ENCODE measurements around the gene NUP210.
"Not testable (repeated sequence)": the region's sequence is repeated elsewhere in the genome, so short reads cannot be mapped to it uniquely, and the experiment has no call there.

NUP210 gene

DNA sequence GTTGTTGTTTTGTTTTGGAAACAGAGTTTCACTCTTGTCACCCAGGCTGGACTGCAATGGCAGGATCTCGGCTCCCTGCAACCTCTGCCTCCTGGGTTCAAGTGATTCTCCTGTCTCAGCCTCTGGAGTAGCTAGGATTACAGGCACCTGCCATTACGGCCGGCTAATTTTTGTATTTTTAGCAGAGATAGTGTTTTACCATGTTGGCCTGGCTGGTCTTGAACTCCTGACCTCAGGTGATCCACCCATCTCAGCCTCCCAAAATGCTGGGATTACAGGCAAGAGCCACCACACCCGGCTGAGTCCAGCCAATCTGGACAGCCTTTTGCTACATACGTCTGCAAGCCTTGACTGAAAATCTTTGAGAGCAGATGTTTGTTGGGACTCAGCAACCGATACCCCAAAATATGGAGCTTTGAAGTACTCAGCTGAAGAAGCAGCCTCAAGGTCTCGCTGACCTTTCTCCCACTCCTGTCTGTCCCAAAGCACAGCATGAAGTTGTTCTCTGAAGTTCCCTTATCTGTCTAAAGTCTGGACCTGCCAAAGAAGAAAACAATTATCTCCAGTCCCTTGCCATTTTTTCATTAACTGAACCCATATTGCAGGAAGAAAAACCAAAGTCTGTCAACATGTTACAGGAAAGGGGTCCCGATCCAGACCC lies 9.6 kb upstream of the NUP210 start:
- no peak for DNase-seq (ENCODE audit: low read depth in 2 of 2)

DNA sequence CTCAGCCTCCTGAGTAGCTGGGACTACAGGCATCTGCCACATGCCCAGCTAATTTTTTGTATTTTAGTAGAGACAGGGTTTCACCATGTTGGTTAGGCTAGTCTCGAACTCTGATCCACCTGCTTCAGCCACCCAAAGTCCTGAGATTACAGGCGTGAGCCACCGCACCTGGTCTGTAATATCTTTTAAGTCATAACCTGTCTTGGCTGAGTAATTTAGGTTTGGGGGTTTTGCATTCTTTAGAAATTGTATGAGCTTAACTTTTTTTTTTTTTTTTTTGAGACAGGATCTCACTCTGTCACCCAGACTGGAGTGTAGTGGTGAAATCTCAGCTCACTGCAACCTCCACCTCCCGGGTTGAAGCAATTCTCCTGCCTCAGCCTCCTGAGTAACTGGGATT lies 8.6 kb upstream of the NUP210 start:
- not testable (repeated sequence) for DNase-seq (ENCODE audit: low read depth in 2 of 2)

DNA sequence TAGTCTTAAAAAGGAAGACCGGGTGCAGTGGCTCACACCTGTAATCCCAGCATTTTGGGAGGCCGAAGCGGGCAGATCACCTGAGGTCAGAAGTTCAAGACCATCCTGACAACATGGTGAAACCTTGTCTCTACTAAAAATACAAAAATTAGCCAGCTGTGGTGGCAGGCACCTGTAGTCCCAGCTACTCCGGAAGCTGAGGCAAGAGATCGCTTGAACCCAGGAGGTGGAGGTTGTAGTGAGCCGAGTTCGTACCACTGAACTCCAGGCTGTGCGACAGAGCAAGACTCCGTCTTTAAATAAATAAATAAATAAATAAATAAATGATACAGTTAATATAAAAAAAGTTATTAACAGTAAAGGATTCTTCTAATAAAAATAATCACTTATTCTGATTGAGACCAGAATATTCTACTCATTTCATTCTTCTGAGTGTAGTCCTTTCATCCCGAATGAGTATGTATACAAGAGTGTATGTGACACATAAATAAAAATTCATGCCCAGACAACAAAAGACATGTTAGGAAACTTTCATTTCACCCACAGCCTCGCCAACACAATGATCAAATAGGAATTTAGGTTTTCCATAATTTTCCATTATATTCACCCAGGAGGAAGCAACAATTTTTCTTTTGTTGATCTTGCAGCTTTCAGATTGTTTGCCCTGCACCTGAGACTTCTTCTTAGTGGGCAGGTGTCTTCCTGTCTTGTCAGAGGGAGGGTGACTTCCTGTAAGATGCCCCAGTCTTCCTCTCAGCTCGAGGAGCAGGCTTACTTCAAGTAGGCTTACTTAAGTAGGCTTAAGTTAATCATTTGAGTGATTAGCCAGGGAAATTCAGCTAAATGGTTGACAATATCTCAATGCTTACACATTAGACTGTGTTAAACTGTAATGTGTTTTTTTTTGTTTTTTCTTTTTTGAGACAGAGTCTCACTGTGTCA lies 7.8 kb upstream of the NUP210 start:
- no peak for DNase-seq (ENCODE audit: low read depth in 2 of 2)

DNA sequence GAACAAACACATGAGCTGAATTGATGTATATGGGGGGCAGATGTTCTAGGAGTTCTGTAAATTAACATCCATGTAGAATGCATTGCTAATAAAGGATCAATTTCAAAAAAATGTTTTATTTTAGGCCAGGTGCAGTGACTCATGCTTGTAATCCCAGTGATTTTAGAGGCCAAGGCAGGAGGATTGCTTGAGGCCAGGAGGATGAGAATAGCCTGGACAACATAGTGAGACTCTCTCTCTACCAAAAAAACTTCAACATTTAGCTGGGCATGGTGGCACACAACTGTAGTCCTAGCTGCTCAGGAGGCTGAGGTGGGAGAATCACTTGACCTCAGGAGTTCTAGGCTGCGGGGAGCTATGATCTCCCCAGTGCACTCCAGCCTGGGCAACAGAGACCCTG lies 6.5 kb upstream of the NUP210 start:
- no peak for DNase-seq (ENCODE audit: low read depth in 2 of 2)

DNA sequence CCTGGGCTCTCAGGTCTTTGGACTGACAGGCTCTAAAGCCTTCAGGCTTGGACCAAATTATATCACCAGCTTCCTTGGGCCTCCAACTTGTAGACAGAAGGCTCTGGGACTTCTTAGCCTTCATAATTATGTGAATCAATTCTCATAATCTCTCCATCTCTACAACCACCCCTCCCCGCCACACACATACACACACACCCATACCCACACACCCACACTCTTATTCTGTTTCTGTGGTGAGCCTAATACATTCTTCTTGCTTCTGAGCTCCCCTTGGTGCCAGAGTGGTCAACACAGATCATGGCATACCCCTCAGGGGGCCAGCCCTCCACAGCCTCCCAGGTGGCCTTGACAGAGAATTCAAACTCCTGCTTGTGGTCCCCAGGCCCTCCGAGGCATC lies 5.6 kb upstream of the NUP210 start:
- DNase-seq (ENCODE audit: low read depth in 2 of 2) = no peak

GRCh38 chr3:13424865-13425617 lies 4.9 kb upstream of the NUP210 start:
- no peak for DNase-seq (ENCODE audit: low read depth in 2 of 2)

- DNase-seq (ENCODE audit: low read depth in 2 of 2) = no peak
Measured at GRCh38 chr3:13424141-13424844, 4.2 kb upstream of the NUP210 start.

GRCh38 chr3:13420831-13421765 lies 976 bp upstream of the NUP210 start:
- no peak for DNase-seq (ENCODE audit: low read depth in 2 of 2)

DNA sequence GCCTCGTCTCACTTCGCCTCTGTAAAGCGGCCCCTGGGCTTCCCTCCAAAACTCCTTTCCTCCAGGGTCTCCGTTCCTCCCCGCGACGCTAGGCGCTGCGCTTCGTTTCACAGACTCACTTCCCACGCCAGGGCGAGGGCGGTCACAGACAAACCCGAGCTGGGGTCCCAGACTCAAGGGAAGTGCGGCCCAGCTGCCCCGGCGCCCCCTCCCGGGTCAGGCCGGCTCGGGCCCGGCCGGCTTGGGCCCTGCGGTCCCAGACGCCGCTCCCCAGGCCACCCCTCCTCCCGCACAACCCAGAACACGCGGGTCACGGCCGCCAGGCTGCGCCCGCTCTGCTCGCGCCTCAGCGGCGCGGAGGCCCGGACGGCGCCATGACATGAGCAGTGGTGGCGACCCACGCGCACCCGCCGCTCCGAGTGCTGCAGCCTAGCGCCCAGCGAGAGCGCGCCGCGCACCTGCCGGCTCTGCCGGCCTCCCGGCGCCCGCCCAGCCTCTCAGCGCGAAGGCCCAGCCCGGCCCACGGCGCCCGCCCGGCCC lies 547 bp downstream of the NUP210 start:
- no peak for DNase-seq (ENCODE audit: low read depth in 2 of 2)

- no peak for DNase-seq (ENCODE audit: low read depth in 2 of 2)
Measured at GRCh38 chr3:13417166-13417947, 2.8 kb downstream of the NUP210 start.

GRCh38 chr3:13415997-13416793 lies 3.9 kb downstream of the NUP210 start:
- DNase-seq (ENCODE audit: low read depth in 2 of 2) = no peak

GRCh38 chr3:13415236-13415986 lies 4.7 kb downstream of the NUP210 start:
- no peak for DNase-seq (ENCODE audit: low read depth in 2 of 2)

- DNase-seq (ENCODE audit: low read depth in 2 of 2) = no peak
Measured at GRCh38 chr3:13414040-13414729, 5.9 kb downstream of the NUP210 start.

DNA sequence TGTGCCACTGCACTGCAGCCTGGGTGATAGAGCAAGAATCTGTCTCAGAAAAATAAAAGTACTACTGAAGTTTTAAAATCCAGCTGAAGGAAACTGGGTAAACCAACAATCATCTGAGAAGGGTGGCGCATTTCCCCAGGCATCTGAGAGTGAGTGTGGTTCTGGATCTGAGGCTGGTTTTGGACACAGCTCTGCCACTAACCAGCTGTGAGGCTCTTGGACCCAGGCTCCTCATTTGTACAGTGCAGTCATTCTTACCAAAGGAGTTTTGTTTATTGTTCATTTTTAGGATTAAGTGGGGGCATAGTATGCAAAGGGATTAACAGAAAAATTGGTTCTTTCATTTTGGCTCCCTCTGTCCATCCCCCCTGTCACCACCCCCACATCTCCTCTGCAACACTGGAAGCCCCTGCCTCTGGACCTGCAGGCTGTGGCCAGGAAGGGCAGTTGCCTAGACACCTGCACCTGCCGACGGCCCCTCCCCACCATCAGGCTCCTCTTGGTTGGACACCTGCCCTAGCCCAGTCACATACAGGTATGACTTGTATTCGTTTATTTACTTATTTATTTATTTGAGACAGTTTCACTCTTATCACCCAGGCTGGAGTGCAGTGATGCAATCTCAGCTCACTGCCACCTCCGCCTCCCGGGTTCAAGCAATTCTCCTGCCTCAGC lies 8.8 kb downstream of the NUP210 start:
- no peak for DNase-seq (ENCODE audit: low read depth in 2 of 2)

- no peak for DNase-seq (ENCODE audit: low read depth in 2 of 2)
Measured at GRCh38 chr3:13408890-13409289, 11.2 kb downstream of the NUP210 start.

GRCh38 chr3:13407926-13408325 lies 12.2 kb downstream of the NUP210 start:
- no peak for DNase-seq (ENCODE audit: low read depth in 2 of 2)

DNA sequence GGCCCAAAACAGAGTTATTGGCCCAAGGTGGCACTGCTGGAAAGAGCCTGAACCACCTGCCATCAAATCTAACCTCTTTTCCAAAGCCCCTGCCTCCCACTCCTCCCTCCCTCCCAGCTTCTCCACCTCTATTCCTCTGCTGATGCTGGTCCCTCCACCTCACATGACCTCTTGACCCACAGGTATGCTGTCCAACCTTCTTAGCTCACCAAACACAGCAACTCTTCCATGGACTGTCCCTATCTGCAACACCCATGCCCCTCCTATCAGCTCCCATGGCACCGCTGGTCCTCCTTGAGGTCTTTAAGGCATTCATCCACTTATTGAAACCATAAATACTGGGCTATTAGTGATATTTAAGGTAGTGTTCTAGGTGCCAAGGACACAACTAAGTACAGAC lies 12.6 kb downstream of the NUP210 start:
- no peak for DNase-seq (ENCODE audit: low read depth in 2 of 2)
